K562 (cell line): ENCODE results near the gene SNAI1. TPM values are rescaled to one million over a fixed set of nuclear protein-coding genes. Genes with fewer than 3 reads are reported as not detected.
A peak's percentile ranks its signal among the peaks of the same experiment; 100 is the strongest.

Experiments
- ERF ChIP-seq: fragments of 450-650 bp; formaldehyde crosslinking; IDR thresholded peaks from 2 replicates; pipeline ENCODE4 v1.4.0; 2020; ENCODE audit warnings: mild to moderate bottlenecking, mixed read lengths
- KAT8 ChIP-seq: fragments of 450-650 bp; IDR thresholded peaks from 2 replicates; pipeline ENCODE4 v1.6.1; 2016; ENCODE audit warnings: low read depth, mild to moderate bottlenecking
- NFRKB ChIP-seq: fragments of 450-650 bp; IDR thresholded peaks from 2 replicates; pipeline ENCODE4 v1.6.1; 2016; ENCODE audit warnings: low read depth
- NONO ChIP-seq, 2 experiments: fragments of 200-400 bp in 1 of 2; fragments of 450-650 bp in 1 of 2; formaldehyde crosslinking in 1 of 2; IDR thresholded peaks; 2 replicates each; pipeline ENCODE4 v1.6.1; 2017; ENCODE audit warnings: low read depth in 2 of 2, mild to moderate bottlenecking in 2 of 2, moderate library complexity in 2 of 2, low read length in 1 of 2
- SETDB1 ChIP-seq: IDR thresholded peaks from one replicate; pipeline ENCODE4 v1.6.1; 2012; ENCODE audit warnings: low read length, control low read depth, inconsistent platforms
- SNIP1 ChIP-seq: fragments of 450-650 bp; IDR thresholded peaks from 2 replicates; pipeline ENCODE4 v1.7.1; 2017; ENCODE audit warnings: low read depth, mild to moderate bottlenecking
- SREBF2 ChIP-seq: sonication (generic); formaldehyde crosslinking; IDR thresholded peaks from 2 replicates; pipeline ENCODE4 v1.4.0; 2020; ENCODE audit warnings: mild to moderate bottlenecking, missing genetic modification reagents
- SRSF9 ChIP-seq: fragments of 200-400 bp; formaldehyde crosslinking; IDR thresholded peaks from 2 replicates; pipeline ENCODE4 v1.6.1; 2017; ENCODE audit warnings: low read depth, low read length, borderline replicate concordance
- ZBTB8A ChIP-seq: fragments of 450-650 bp; IDR thresholded peaks from 2 replicates; pipeline ENCODE4 v1.6.1; 2018; ENCODE audit warnings: mild to moderate bottlenecking, moderate library complexity; ENCODE audit not compliant: partially characterized antibody
- ZNF263 ChIP-seq: sonication (generic); formaldehyde crosslinking; IDR thresholded peaks from 2 replicates; pipeline ENCODE4 v1.8.0; 2022; ENCODE audit warnings: mild to moderate bottlenecking, missing genetic modification reagents, borderline replicate concordance
- ZNF311 ChIP-seq: fragments of 250-450 bp; sonication (Bioruptor Pico); IDR thresholded peaks from 2 replicates; pipeline ENCODE4 v1.4.0; 2020; ENCODE audit warnings: mild to moderate bottlenecking, moderate library complexity
- polyA plus RNA-seq, 8 experiments: library from polyadenylated mRNA; depleted of rRNA in 4 of 8; stranded (reverse) in 5 of 8; unstranded in 3 of 8; fragments of >200 nt; fragmentation: Nextera tagmentation in 2 of 8; fragmentation: Illumina TruSeq in 1 of 8; extraction: Ambion mirVana in 2 of 8; extraction: Trizol in 1 of 8; gene quantifications; 2 replicates each; pipeline versions ENCODE4 v1.2.1 to v1.2.3, GENCODE V29; 2011 to 2014; ENCODE audit warnings: inconsistent platforms in 1 of 8, missing spikeins in 1 of 8
- total RNA-seq, 7 experiments: library from RNA; depleted of rRNA in 6 of 7; stranded (reverse); fragments of >200 nt in 6 of 7; fragmentation: Illumina TruSeq in 2 of 7; extraction: Trizol in 2 of 7; gene quantifications; 2 replicates each; pipeline versions ENCODE4 v1.2.1 to v1.2.3, GENCODE V29; 2011 to 2021; ENCODE audit warnings: low replicate concordance in 1 of 7
- TF ChIP-seq, protein P1 (sequence below): fragments of 200-800 bp; sonication (Bioruptor generic); IDR thresholded peaks from 2 replicates; pipeline ENCODE4 v1.6.1; 2016; ENCODE audit warnings: missing genetic modification characterization, missing compliant biosample characterization
- TF ChIP-seq, protein P2 (sequence below), 2 experiments: fragments of 450-650 bp in 1 of 2; sonication (generic) in 1 of 2; formaldehyde crosslinking in 1 of 2; IDR thresholded peaks; 2 replicates each; pipeline versions ENCODE4 v1.7.1 to v1.9.0; 2016 to 2022; ENCODE audit warnings: inconsistent platforms in 1 of 2, mild to moderate bottlenecking in 1 of 2, missing genetic modification reagents in 1 of 2

SNAI1 gene
- total and polyA plus RNA-seq, 9 of the 15 experiments (the other 6 are each of a cell fraction or from before 2014, with no cell fraction given), result 0.32 to 11.6 (median 2.0) TPM

DNA sequence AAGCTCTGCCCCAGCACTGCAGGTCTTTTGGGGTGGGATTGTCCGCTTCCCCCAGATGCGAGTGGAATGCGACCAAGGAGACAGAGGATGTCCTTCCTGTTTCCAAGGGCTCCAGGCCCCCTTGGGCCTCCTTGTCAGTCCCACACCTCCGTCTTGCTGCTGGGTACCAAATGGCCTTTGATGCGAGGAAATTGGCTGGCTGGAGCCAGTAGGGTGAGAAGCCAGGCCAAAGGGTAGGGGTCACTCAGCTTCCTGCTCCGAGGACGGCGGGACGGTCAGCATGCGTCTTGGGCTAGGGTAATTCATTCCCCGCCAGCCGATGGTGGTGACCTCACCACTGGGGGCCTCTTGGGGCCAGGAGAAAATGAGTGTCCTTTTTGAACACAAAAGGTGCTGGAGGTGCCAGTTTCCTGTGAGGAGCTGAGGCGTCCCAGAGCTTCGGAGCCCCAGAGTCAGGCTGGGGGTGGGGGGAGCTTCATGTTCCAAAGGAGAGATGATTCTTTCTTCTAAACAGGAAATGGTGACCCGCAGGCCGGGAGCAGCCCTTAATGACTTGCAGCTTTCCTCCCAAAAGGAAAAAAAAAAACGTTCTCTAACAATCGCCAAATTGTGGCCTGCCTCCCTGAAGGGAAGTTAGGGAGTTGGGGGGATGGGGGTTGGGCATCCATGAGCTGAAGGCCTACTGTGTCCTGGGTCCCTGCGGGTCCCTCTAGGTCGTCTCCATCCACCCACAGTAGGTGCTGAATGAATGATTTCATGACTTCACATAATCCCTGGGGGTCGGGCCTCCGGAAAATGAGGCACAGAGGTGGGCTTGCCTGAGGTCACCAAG is 6.7 kb downstream of the SNAI1 start (continued):
- TF ChIP-seq NONO (IDR thresholded peaks at IDR 0.05; ENCODE audit: low read depth in 2 of 2, low read length in 1 of 2), result no peak
- TF ChIP-seq SETDB1, result no peak
- no peak for TF ChIP-seq SREBF2
- peak; percentile 71; the same call in 1 of the 2 replicates for TF ChIP-seq NFRKB
- no peak for TF ChIP-seq ZBTB8A
- TF ChIP-seq SRSF9, result no peak
- TF ChIP-seq ZNF311 (CRISPR knock-in tag), result peak; percentile 67; the same call in 1 of the 2 replicates
- no peak for TF ChIP-seq SNIP1
- no peak for TF ChIP-seq KAT8
- TF ChIP-seq ZNF263 (CRISPR knock-in tag), result no peak
- 0 out of 2 replicates have a peak, but pooled peaks have one; percentile 54 for TF ChIP-seq ERF (CRISPR knock-in tag)
- TF ChIP-seq, protein P1, sequence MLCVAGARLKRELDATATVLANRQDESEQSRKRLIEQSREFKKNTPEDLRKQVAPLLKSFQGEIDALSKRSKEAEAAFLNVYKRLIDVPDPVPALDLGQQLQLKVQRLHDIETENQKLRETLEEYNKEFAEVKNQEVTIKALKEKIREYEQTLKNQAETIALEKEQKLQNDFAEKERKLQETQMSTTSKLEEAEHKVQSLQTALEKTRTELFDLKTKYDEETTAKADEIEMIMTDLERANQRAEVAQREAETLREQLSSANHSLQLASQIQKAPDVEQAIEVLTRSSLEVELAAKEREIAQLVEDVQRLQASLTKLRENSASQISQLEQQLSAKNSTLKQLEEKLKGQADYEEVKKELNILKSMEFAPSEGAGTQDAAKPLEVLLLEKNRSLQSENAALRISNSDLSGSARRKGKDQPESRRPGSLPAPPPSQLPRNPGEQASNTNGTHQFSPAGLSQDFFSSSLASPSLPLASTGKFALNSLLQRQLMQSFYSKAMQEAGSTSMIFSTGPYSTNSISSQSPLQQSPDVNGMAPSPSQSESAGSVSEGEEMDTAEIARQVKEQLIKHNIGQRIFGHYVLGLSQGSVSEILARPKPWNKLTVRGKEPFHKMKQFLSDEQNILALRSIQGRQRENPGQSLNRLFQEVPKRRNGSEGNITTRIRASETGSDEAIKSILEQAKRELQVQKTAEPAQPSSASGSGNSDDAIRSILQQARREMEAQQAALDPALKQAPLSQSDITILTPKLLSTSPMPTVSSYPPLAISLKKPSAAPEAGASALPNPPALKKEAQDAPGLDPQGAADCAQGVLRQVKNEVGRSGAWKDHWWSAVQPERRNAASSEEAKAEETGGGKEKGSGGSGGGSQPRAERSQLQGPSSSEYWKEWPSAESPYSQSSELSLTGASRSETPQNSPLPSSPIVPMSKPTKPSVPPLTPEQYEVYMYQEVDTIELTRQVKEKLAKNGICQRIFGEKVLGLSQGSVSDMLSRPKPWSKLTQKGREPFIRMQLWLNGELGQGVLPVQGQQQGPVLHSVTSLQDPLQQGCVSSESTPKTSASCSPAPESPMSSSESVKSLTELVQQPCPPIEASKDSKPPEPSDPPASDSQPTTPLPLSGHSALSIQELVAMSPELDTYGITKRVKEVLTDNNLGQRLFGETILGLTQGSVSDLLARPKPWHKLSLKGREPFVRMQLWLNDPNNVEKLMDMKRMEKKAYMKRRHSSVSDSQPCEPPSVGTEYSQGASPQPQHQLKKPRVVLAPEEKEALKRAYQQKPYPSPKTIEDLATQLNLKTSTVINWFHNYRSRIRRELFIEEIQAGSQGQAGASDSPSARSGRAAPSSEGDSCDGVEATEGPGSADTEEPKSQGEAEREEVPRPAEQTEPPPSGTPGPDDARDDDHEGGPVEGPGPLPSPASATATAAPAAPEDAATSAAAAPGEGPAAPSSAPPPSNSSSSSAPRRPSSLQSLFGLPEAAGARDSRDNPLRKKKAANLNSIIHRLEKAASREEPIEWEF (CRISPR knock-in tag), result no peak
- TF ChIP-seq, protein P2, sequence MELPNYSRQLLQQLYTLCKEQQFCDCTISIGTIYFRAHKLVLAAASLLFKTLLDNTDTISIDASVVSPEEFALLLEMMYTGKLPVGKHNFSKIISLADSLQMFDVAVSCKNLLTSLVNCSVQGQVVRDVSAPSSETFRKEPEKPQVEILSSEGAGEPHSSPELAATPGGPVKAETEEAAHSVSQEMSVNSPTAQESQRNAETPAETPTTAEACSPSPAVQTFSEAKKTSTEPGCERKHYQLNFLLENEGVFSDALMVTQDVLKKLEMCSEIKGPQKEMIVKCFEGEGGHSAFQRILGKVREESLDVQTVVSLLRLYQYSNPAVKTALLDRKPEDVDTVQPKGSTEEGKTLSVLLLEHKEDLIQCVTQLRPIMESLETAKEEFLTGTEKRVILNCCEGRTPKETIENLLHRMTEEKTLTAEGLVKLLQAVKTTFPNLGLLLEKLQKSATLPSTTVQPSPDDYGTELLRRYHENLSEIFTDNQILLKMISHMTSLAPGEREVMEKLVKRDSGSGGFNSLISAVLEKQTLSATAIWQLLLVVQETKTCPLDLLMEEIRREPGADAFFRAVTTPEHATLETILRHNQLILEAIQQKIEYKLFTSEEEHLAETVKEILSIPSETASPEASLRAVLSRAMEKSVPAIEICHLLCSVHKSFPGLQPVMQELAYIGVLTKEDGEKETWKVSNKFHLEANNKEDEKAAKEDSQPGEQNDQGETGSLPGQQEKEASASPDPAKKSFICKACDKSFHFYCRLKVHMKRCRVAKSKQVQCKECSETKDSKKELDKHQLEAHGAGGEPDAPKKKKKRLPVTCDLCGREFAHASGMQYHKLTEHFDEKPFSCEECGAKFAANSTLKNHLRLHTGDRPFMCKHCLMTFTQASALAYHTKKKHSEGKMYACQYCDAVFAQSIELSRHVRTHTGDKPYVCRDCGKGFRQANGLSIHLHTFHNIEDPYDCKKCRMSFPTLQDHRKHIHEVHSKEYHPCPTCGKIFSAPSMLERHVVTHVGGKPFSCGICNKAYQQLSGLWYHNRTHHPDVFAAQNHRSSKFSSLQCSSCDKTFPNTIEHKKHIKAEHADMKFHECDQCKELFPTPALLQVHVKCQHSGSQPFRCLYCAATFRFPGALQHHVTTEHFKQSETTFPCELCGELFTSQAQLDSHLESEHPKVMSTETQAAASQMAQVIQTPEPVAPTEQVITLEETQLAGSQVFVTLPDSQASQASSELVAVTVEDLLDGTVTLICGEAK (IDR thresholded peaks at IDR 0.05), result no peak
- TF ChIP-seq, protein P2 (CRISPR knock-in tag; IDR thresholded peaks at IDR 0.05), result no peak
